CD4-positive, alpha-beta T cell treated with Interleukin-10 for 1 hour (primary cell): ENCODE data around the gene TNNI2.

ENCODE experiments used
- DNase-seq: peaks from one replicate; pipeline ENCODE4 v3.0.0-alpha.2; 2020

Gene TNNI2

DNA sequence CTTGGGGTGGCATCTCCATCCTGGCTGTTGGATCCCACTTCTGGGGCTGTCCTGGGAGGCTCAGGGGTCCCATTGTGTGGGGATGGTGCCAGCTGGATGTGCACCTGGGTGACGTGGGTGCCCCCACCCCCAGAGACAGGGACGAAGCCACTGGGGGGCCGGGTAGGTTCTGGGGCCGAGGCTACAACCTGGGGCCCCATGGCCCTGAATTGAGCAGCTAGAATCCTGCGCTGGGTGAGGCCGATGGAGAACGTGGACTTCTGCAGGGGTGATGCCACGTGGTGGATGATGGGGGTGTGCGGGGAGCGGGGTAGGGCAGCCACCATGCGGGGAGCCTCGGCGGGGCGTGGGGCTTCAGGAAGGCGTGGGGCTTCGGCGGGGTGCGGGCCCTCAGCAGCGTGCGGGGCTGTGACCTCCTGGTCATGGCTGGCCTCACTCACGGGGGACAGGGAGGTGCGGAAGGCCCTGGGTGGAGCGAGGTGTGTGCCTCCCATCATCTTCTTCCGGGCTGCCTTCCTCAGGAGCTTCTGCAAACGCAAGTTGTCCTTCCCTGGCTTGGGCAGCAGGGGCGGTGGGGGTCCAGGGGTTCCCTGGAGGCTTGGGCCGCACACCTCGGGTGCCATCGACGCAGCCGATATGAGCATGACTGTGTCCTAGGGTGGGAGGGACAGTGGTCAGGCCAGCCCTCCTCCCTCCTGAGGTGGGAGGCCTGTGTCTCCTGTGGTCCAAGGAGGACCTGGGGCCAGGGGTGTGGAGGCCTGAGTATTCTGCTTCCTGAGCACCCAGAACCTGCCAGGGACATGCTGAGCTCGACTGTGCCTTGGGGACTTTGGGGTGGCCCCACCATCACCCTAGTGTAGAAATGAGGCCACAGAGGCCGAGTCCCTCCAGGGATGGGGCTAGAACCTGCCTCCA lies 51.4 kb downstream of the TNNI2 start:
- DNase-seq, result no peak
